Measurements from ENCODE around the gene ARVCF. TPM values are rescaled to one million over a fixed set of nuclear protein-coding genes. Genes with fewer than 3 reads are reported as not detected.

The ARVCF gene
- total and polyA plus RNA-seq, 9 of the 15 experiments (the other 6 are each of a cell fraction or from before 2014, with no cell fraction given): 0.03 to 97.4 (median 15.6) TPM

- TF ChIP-seq MLLT1 (IDR thresholded peaks at IDR 0.05): peak in 1 of 2 experiments; percentile 73; a peak in 1 of 4 replicates
- TF ChIP-seq BCOR (IDR thresholded peaks at IDR 0.05): peak; percentile 23; the same call in 1 of the 2 replicates
- peak in 1 of 2 experiments; percentile 32; a peak in 1 of 4 replicates for TF ChIP-seq FOXK2 (conservative IDR thresholded peaks at IDR 0.05 in 1 of 2, IDR thresholded peaks at IDR 0.05 in 1 of 2; ENCODE audit: low read depth in 2 of 2)
- 0 out of 2 replicates have a peak, but pooled peaks have one; percentile 38 for TF ChIP-seq ZNF347 (CRISPR knock-in tag; IDR thresholded peaks at IDR 0.05; ENCODE audit: low read depth)
- peak; percentile 36 to 58; a peak in 2 of 4 replicates for TF ChIP-seq KDM1A (IDR thresholded peaks at IDR 0.05)
- TF ChIP-seq IFI16 (CRISPR knock-in tag; IDR thresholded peaks at IDR 0.05): no peak
- TF ChIP-seq ZNF644 (tag; IDR thresholded peaks at IDR 0.05; ENCODE audit: low read depth): no peak
- no peak for TF ChIP-seq SMARCE1 (IDR thresholded peaks at IDR 0.05)
- peak; percentile 15; the same call in 1 of the 2 replicates for TF ChIP-seq PHB2 (IDR thresholded peaks at IDR 0.05; ENCODE audit: low read depth)
- TF ChIP-seq MTA2 (IDR thresholded peaks at IDR 0.05; ENCODE audit: low read depth): no peak
- TF ChIP-seq ZNF280A (IDR thresholded peaks at IDR 0.05; ENCODE audit: low read depth, partially characterized antibody): peak; percentile 95
- no peak for TF ChIP-seq FOXA3 (CRISPR knock-in tag; conservative IDR thresholded peaks at IDR 0.05 in 1 of 2, IDR thresholded peaks at IDR 0.05 in 1 of 2)
- TF ChIP-seq CBX3 (IDR thresholded peaks at IDR 0.05; ENCODE audit: borderline replicate concordance in 1 of 2, low read length in 2 of 2): peak; percentile 77 to 92
These were observed 13.3 kb downstream of the ARVCF start (continued) for GRCh38 chr22:20003304-20003703.

Data from K562 (cell line).